GM03348 (cell line): ENCODE data around the gene PI4KA.

Experiments used
- DNase-seq: peaks from one replicate; pipeline ENCODE4 v3.0.0; 2012; ENCODE audit warnings: low spot score

The PI4KA gene

DNA sequence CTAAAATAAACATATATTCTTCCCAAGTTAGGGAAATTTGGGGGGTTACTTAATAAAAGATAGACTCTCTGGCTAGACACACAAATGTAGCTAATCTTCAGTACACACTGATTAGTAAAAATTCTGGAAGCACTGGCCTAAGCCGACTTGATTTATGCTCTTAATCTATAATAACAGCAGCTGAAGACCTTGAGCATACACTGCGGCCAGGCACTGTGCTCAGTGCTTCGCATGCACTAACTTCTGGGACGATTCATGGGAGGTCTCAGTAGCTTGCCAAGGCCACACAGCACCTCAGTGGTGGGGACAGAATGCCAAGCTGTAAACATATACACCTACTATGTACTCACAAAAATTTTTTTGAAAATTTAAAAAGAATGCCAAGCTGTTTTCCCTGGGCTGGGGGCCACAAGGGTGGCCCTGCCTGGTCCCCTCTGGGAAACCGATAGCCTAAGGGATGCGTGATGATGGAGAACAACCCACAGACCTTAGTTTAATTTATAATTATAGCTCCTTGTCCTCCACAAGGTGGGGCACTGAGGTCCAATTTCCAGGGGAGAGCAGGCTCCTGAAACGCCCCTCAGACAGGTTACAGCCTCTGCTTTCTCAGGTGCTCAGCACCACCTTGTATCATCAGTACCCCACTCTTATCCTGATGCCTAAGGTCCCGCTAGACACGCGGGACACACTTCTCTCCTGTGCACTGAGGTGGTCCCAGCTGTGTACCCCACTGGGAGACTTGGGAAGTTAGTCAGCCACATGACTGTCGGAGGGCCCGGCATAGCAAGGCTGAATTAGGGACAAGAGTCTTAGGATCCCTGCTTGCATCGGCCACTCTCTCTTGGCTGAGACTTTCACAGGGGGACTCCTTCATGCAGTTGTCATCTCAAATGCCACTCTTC lies 64.6 kb downstream of the PI4KA start:
- no peak for DNase-seq

DNA sequence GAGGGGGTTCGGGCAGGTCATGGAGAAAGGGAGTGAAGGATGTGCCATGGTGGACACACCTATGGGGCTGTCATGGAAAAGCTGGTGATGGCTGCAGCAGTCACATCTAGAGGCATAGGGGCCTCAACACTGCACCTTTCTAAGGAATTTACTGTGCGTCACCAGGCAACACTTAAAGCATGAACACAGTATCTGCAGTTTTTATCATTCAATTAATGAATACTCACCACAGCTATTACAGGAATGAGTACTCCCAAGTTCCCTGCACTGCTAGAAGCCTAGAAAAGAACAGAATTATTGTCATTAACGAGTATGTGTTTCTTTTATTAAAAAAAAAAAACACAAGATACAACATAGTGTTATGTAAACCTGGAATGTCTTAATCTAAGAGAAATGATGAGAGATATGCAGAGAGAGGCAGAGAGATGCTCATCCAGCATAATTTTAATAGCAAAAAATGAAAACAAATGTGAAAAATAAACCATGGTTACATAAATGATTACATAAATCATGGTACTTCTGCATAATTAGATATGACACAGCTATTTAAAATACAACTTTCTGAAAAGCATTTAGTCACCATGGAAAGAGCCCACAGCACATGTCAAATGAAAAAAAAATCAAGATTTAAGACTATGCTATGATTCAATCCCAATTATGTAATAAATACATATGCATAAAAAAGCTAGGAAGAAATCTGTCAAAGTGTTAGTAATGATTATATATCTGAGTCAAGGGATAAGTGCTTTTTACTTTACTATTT lies 65.5 kb downstream of the PI4KA start:
- peak; percentile 26 for DNase-seq

DNA sequence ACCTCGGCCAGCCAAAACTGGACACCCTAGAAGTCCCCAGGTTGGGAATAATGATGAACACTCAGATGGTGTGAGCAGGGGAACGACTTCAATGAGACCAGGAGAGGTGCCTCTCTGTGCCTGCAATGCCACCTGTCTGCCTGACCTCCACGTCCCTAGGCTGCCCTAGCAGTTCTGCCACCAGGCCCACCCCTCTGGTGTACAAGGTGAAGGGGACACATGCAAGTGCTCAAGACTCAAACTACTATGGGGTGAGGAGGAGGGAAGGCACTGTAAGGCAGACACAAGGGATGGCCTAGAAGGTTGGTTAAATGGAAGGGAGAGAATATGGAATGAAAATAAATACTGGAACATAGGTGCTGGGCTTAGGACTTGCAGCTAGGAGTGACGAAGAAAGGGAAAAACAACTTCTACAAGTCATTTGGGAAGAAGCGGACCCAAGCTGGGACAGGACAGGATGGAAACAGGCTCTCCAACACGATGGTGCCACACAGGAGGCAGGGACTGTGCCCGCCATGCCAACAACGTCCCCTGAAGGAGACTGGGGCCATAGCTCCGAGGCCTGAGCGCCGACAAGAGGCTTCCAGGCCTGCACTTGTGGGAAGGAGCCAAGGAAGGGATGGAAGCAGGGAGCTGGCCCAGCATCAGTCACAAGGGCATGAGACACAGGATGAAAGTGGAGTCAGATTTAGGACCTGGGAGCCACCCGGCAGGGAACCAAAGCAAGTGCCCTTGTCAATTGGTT lies 66.2 kb downstream of the PI4KA start:
- no peak for DNase-seq

DNA sequence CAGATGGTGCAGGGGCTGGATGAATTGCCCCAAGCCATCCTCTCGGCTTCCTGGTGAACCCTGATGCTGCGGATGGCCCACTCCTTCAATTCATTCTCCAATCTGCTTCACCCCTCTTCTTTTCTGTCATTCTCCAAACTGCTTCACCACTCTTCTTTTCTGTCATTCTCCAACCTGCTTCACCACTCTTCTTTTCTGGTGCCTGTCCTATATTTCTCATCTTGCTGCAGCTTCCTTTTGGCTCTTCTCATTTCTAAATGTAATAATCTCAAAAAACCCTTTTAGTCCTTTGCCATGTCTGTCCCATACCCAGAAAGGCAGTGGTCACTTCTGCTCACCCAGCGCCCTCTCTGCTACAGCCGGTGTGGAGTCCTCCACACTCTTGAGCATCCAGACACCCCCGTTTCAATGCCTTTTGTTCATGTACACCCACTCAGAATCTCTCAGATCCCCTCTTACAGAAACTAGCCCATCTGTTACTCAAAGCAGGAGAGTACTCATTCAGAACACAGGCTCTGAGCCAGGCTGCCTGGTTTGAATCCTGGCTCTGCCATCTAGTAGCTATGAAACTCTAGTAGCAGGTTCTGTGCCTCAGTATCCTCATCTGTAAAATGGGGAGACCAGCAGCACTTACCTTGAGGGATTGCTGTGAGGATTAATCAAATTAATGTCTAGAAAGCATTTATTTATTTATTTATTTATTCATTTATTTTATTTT lies 69.8 kb downstream of the PI4KA start:
- no peak for DNase-seq

DNA sequence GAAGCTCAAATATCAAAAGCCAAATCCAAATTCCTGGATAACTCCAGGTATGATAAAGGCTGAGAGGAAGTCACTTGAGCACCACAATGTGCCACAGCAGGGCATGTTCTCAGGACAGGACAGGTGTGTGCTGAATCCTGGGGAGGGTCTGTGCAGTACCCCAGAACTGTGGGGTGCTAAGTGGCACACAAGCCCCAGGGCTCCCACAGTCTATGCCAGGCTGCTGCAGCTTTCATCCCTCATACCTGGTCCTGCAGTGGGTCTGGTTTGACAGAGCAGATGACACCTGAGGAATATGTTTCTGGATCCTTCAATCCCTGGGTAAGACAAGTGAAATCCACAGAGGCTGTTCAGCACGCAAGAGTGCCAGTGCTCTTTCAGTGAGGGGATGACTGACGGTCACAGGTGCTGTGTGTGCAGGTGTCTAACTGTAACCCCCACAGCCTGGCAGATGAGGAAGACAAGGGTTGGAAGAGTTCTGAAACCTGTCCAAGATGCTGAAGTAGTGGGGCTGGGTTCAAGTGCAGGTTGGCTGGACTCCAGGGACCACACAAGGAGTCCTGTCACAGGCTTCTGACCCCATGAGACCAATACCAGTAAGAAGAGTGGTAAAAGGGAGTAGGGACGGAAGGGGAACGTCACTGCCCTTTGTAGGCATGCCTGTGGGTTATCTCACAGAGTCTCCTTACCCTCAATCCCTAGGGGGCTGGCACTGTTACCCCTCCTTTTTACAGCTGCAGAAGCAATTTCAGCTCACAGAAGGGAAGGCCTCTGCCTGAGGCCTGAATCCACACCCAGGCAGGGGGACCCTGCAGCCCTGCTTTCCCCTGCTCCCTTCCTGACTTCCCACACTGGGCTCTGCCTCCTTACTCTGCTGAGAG lies 70.6 kb downstream of the PI4KA start:
- DNase-seq = no peak

DNA sequence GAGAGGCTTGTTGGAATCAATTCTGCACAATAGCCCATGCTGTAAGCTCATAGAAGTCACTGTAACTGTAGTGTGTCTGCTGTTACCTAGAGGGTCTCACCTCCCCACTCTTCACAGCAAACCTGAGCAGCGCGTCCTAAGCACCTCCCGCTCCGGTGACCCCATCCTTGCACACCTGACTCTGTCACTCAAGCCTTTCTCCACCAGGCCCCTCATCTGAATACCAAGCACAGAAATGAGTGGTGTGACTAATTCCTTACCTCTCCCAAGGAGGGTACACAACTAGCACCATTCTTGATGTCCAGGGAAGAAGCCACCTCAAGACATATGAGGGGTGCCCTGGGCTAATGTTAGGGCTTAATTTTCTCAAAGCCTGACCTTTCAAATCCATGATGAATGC lies 71.4 kb downstream of the PI4KA start:
- DNase-seq = no peak

DNA sequence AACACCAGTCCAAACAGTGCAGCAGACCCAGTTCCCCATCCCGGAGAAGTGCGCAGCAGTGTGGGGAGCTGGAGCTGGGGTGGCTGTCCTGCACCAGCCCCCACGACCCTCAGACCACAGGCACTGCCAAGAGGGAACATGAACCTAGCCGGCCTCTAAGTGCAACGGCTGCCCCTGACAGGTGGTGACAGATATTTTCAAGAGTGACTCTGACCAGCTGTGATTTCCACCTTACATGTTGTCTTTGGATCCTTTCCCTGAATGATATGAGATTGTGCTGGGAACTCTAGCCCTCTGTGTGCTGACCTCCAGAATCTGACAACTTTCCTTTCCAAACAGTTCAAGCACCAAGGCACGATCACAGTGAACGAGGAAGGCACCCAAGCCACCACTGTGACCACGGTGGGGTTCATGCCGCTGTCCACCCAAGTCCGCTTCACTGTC lies 72.1 kb downstream of the PI4KA start:
- DNase-seq = no peak

DNA sequence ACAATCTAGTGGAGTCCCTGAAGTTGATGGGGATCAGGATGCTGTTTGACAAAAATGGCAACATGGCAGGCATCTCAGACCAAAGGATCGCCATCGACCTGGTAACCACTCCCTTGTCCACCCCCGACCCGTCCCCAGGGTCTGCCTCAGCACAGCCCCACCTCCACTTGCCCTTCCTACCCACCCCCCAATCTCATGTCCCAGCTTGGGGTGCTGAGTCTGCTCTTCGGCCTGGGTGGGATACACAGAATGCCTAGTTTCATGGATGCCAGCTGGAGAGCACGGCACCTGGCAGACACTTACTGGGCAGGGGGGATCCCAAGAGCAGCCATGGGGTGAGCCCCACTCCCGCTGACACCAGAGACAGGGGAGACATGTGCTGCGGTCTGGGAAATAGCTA lies 72.6 kb downstream of the PI4KA start:
- DNase-seq = no peak

DNA sequence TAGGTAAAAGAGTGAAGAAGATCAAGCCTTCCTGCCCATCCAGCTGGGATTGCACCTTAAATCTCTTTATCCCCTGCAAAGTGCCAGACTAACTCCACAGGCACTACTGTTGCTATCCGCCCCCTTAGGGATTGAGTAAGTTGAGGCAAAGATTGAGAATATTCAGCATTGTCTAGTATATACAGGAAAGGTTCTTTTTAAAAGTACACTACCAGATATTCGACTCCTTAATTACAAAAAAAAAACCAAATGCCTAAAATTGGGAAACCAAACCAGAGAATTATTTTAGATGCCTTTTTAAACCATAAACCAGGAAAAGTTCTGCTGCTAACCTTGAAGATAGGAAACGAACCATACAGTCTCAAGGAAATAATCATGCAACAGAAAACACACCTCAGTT lies 73.2 kb downstream of the PI4KA start:
- DNase-seq = no peak

DNA sequence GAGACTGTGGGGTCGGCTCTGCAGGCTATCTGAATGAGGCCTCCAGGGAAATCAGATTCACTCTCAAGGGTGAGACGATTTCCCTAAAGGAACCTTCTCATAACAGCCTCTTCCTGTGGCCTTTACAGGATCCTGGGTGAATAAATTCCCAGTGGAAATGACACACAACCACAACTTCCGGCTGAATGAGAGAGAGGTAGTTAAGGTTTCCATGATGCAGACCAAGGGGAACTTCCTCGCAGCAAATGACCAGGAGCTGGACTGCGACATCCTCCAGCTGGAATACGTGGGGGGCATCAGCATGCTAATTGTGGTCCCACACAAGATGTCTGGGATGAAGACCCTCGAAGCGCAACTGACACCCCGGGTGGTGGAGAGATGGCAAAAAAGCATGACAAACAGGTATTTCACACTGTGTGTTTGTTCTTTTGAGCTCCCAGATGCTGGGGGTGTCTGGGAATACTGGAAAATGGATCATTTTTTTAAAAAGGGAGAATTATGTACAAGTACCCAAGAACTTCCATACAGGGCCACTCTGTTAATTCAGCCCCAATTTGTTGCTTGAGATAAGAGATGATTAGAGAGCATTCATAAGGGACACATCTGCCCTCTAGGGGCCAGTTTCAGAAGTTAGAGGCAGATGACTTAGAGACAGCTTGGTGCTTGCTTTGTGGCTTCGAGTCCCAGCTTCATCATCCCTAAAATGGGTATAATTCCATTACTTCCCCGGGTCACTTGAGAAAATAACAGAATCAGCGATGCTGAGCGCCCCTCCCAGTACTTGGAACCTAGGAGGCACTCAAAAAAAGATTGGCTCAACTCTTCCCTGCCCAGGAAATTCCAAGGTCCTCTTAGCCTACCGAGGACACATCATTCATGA lies 74.5 kb downstream of the PI4KA start:
- peak; percentile 77 for DNase-seq

DNA sequence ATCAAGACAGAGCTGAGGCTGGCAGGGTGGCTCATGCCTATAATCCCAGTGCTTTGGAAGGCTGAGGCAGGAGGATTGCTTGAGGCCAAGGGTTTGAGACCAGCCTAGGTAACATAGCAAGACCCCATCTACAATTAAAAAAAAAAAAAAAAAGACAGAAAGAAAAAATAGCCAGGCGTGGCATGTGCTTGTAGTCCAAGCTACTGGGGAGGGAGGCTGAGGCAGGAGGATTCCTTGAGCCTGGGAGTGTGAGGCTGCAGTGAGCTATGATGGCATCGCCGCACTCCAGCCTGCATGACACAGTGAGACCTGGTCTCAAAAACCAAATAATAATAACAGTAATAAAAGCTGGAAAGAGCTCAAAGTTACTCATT lies 75.3 kb downstream of the PI4KA start:
- no peak for DNase-seq

DNA sequence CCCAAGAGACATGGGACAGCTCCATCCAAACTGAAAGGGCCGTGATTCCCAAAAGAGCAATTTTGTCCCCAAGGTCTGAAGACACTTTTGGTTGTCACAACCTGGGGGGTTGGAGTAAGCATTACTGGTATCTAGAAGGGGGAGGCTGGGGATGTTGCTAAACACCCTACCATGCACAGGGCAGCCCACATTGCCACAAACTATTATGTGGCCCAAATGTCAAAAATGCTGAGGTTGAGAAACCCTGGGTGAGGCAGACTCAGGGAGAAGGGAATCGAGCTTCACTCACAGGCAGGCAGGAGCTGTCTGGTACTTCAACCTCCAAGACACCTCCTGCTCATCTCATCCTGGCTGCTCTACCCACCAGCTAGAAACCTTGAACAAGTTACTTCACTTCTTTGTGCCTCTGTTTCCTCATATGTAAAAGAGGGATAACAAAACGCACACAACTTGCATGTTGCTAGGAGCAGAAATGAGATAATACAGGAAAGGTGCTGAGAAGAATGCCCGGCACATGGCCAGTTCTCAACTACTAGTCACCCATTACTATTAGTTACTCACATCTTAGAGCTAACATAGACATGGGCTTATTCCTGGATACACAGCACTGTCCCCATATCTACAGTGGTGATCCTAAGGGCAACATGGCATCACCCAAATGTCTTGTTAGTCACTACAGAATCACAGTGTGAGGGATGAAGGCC lies 75.9 kb downstream of the PI4KA start:
- no peak for DNase-seq

DNA sequence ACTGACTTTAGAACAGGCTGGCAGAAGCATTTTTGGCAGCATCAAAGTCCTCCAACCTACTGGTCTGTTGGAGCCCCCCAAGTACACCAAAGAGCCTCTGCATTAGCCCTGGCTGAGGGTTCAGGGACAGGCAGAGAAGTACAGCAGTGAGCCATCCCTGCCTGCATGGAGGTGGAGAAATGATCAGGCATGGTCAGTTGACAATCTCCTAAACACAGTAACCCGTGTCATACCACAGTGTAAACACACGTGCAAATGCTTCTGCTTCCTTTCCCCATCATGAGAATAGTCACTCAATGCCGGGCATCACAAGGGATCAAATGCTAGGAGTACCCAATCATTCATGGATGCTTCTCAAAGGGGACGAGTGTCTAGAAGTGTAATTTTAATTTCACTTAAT lies 76.5 kb downstream of the PI4KA start:
- DNase-seq = no peak

DNA sequence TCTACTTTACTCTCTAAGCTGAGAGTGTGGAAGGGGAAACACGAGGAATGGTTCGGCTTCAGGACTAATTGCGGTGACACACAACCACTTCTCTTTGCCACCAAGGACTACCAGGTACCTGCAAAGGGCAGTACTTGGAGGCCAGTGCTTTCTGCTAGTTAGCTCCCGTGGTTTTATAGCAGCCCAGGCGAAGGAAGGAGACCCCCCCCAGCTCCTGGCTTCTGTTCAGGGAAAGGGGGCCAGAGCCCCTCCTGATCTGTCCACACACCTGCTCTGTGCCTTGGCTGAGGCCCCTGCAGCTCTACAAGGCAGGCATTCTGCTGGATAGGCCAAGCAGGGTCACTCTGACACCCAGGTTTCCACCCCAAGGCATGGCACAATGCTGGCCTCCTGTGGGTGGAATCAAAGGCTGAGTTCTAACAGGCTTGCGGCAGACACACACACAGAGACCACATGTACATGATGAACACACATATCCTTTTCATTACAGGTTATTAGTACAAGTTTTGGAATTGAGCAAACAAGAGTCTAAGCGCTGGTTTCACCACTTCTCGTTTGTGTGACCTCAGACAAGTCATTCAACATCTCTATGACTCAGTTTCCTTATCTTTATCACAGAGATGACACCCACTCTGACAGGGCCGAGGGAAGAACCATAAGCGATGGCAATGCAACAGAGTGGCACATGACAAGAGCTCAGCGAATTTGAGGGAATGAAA lies 77.2 kb downstream of the PI4KA start:
- DNase-seq = no peak

DNA sequence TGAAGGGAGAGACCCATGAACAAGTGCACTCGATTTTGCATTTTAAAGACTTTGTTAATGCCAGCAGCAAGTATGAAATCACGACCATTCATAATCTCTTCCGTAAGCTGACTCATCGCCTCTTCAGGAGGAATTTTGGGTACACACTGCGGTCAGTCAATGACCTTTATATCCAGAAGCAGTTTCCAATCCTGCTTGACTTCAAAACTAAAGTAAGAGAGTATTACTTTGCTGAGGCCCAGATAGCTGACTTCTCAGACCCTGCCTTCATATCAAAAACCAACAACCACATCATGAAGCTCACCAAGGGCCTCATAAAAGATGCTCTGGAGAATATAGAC lies 78.8 kb downstream of the PI4KA start:
- no peak for DNase-seq

DNA sequence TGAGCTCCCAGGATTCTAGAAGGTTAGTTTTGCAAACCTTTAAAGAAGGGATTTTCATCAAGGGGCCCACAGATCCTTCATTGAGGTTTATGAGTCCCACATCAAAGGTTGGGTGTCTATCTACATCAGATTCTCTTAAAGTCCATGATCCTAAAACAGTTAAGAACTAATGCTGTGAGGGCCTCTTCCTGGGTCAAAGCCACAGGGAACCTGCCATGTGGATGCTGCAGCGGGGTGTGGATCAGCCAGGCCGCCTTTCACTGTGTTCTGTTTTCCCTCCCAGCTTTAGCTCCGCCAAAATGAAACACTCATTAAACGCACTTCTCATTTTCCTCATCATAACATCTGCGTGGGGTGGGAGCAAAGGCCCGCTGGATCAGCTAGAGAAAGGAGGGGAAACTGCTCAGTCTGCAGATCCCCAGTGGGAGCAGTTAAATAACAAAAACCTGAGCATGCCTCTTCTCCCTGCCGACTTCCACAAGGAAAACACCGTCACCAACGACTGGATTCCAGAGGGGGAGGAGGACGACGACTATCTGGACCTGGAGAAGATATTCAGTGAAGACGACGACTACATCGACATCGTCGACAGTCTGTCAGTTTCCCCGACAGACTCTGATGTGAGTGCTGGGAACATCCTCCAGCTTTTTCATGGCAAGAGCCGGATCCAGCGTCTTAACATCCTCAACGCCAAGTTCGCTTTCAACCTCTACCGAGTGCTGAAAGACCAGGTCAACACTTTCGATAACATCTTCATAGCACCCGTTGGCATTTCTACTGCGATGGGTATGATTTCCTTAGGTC lies 79.4 kb downstream of the PI4KA start:
- DNase-seq = no peak

DNA sequence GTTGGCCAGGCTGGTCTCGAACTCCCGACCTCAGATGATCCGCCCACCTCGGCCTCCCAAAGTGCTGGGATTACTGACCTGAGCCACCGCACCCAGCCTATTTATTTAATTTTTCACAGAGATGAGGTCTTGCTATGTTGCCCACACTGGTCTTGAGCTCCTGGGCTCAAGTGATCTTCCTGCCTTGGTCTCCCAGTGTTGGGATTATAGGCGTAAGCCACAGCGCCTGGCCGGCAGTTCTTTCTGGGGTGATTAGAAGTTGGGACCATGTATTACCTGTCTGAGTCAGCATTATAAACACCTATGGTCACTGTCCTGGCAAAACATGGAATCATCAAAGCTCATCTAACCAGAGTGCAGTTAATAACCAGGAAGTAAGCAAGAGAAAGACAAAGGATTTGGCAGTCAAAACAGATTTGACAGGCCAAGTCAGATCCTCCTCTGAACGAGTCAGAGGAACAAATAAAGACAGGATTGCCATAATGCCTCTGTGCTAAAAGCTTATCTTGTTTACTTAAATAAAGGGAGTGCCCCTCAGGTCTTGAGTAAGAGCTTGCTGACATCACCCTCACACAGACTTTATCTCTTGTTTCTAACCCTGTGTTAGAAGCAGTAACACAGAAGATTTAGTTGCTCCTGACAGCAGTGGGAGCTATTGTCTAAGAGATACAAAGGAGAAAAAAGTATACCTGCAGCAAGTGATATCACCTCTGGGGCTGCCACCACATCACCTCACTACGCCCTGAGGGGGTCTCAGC lies 81.0 kb downstream of the PI4KA start:
- peak; percentile 55 for DNase-seq
